H1 (cell line): ENCODE data around the gene ZNRF2. TPM values are rescaled to one million over a fixed set of nuclear protein-coding genes. Genes with fewer than 3 reads are reported as not detected.

ENCODE experiments used
- CTCF ChIA-PET: fragments of 300-600 bp; sonication (Branson Sonifier 250); formaldehyde crosslinking; loops from one replicate; lab custom pipeline; 2021; ENCODE audit not compliant: partially characterized antibody; lab: Charles Lee
- POLR2A ChIA-PET: fragments of 300-600 bp; sonication (Branson Sonifier 250); formaldehyde crosslinking; loops from one replicate; lab custom pipeline; 2021; ENCODE audit warnings: inconsistent platforms; ENCODE audit not compliant: partially characterized antibody; lab: Charles Lee
- DNase-seq, 2 experiments: peaks; one replicate each; pipeline versions ENCODE4 v3.0.0 to v3.0.0-alpha.2; 2010 to 2022; ENCODE audit warnings: low spot score in 2 of 2, low read depth in 1 of 2, mixed read lengths in 1 of 2
- FAIRE-seq: peaks from 2 replicates; lab custom pipeline; 2011; peaks lifted over from hg19 to GRCh38; lab: Jason Lieb, UNC
- H2AFZ ChIP-seq: 2 replicates; pipeline ENCODE4 v1.8.1; 2012; ENCODE audit warnings: low read length, inconsistent platforms
- H2AK5ac ChIP-seq: 2 replicates; pipeline ENCODE4 v1.6.1; 2013; ENCODE audit warnings: low read depth, low read length
- H2BK120ac ChIP-seq: replicated peaks from 2 replicates; pipeline ENCODE3; 2013; ENCODE audit warnings: low read depth, low read length, inconsistent platforms
- H2BK12ac ChIP-seq: 2 replicates; pipeline ENCODE4 v1.6.1; 2013; ENCODE audit warnings: low read depth, low read length
- H2BK15ac ChIP-seq: 2 replicates; pipeline ENCODE4 v1.6.1; 2013; ENCODE audit warnings: low read length
- H2BK20ac ChIP-seq: 2 replicates; pipeline ENCODE4 v1.6.1; 2013; ENCODE audit warnings: low read length
- H2BK5ac ChIP-seq: 2 replicates; pipeline ENCODE4 v1.6.1; 2013; ENCODE audit warnings: low read depth, low read length
- H3K14ac ChIP-seq: 2 replicates; pipeline ENCODE4 v1.6.1; 2013; ENCODE audit warnings: inconsistent platforms; ENCODE audit not compliant: insufficient read length
- H3K18ac ChIP-seq: 2 replicates; pipeline ENCODE4 v1.6.1; 2013; ENCODE audit warnings: low read length; ENCODE audit errors: extremely low read depth
- H3K23ac ChIP-seq: 2 replicates; pipeline ENCODE4 v1.6.1; 2013; ENCODE audit warnings: inconsistent platforms; ENCODE audit not compliant: insufficient read length
- H3K23me2 ChIP-seq: 2 replicates; pipeline ENCODE4 v1.6.1; 2013; ENCODE audit warnings: low read depth, low read length
- H3K27ac ChIP-seq: 2 replicates; pipeline ENCODE4 v1.6.1; 2011; ENCODE audit warnings: low read depth, low read length, inconsistent platforms
- H3K27me3 ChIP-seq, 4 experiments: replicated peaks in 1 of 4; 1 replicate in 1 of 4; 2 replicates in 3 of 4; pipeline versions ENCODE4 v1.6.1 to v1.8.1; 2011 to 2013; ENCODE audit warnings: low read length in 3 of 4, mild to moderate bottlenecking in 3 of 4, inconsistent platforms in 2 of 4, mixed read lengths in 2 of 4, moderate library complexity in 1 of 4; ENCODE audit not compliant: control insufficient read depth in 3 of 4, insufficient read depth in 3 of 4; ENCODE audit errors: extremely low read depth in 1 of 4
- H3K36me3 ChIP-seq, 4 experiments: 2 replicates each; pipeline versions ENCODE4 v1.6.1 to v1.8.1; 2011 to 2013; ENCODE audit warnings: mild to moderate bottlenecking in 4 of 4, low read length in 3 of 4, moderate library complexity in 2 of 4, control low read depth in 1 of 4, inconsistent platforms in 1 of 4; ENCODE audit not compliant: insufficient read depth in 4 of 4, control insufficient read depth in 2 of 4
- H3K4ac ChIP-seq: replicated peaks from 2 replicates; pipeline ENCODE3; 2013; ENCODE audit warnings: low read length, low read depth, mixed read lengths, inconsistent platforms; ENCODE audit not compliant: insufficient read length
- H3K4me1 ChIP-seq, 4 experiments: replicated peaks in 1 of 4; 1 replicate in 1 of 4; 2 replicates in 3 of 4; pipeline versions ENCODE4 v1.6.1 to v1.8.1; 2011 to 2013; ENCODE audit warnings: low read length in 3 of 4, inconsistent platforms in 2 of 4, mixed read lengths in 1 of 4; ENCODE audit not compliant: insufficient read depth in 4 of 4, control insufficient read depth in 3 of 4
- H3K4me2 ChIP-seq, 2 experiments: 2 replicates each; pipeline versions ENCODE4 v1.6.1 to v1.8.1; 2011 to 2013; ENCODE audit warnings: low read depth in 2 of 2, low read length in 2 of 2, control low read depth in 1 of 2, inconsistent platforms in 1 of 2, mild to moderate bottlenecking in 1 of 2; ENCODE audit not compliant: insufficient read depth in 1 of 2
- H3K4me3 ChIP-seq, 4 experiments: fragments of 200-600, 300-600 bp in 1 of 4; sonication (generic), shearing (Covaris generic), sonication (Bioruptor Twin) in 1 of 4; 2 replicates each; pipeline versions ENCODE4 v1.5.1 to v1.8.1; 2011 to 2016; ENCODE audit warnings: low read length in 4 of 4, low read depth in 3 of 4, control low read depth in 2 of 4, inconsistent platforms in 2 of 4, mild to moderate bottlenecking in 2 of 4, mixed read lengths in 1 of 4, moderate library complexity in 1 of 4; ENCODE audit not compliant: insufficient read depth in 2 of 4; ENCODE audit errors: extremely low read depth in 1 of 4
- H3K56ac ChIP-seq: replicated peaks from 2 replicates; pipeline ENCODE3; 2013; ENCODE audit warnings: low read depth, mild to moderate bottlenecking, mixed read lengths, low read length, inconsistent platforms; ENCODE audit not compliant: insufficient read length
- H3K79me1 ChIP-seq: 2 replicates; pipeline ENCODE4 v1.6.1; 2013; ENCODE audit warnings: low read depth, low read length, control low read depth
- H3K79me2 ChIP-seq, 2 experiments: 2 replicates each; pipeline versions ENCODE4 v1.6.1 to v1.8.1; 2012 to 2013; ENCODE audit warnings: low read length in 2 of 2, mild to moderate bottlenecking in 2 of 2, inconsistent platforms in 1 of 2; ENCODE audit not compliant: insufficient read depth in 2 of 2, control insufficient read depth in 1 of 2
- H3K9ac ChIP-seq, 4 experiments: replicated peaks in 1 of 4; 1 replicate in 1 of 4; 2 replicates in 3 of 4; pipeline versions ENCODE4 v1.6.1 to v1.8.1; 2011 to 2013; ENCODE audit warnings: low read depth in 3 of 4, low read length in 3 of 4, control low read depth in 2 of 4, mild to moderate bottlenecking in 2 of 4, moderate library complexity in 2 of 4, inconsistent platforms in 1 of 4; ENCODE audit errors: extremely low read depth in 1 of 4
- H3K9me3 ChIP-seq, 2 experiments: 2 replicates each; pipeline versions ENCODE4 v1.6.1 to v1.8.1; 2012 to 2013; ENCODE audit warnings: mild to moderate bottlenecking in 2 of 2, moderate library complexity in 2 of 2, control low read depth in 1 of 2, inconsistent platforms in 1 of 2, low read depth in 1 of 2, low read length in 1 of 2, mixed read lengths in 1 of 2; ENCODE audit not compliant: insufficient read depth in 2 of 2
- H4K20me1 ChIP-seq, 2 experiments: replicated peaks in 1 of 2; 2 replicates each; pipeline versions ENCODE3 to v1.8.1; 2011 to 2013; ENCODE audit warnings: inconsistent platforms in 2 of 2, low read length in 2 of 2, mild to moderate bottlenecking in 1 of 2; ENCODE audit not compliant: insufficient read depth in 2 of 2, control insufficient read depth in 1 of 2
- H4K5ac ChIP-seq: 2 replicates; pipeline ENCODE4 v1.6.1; 2013; ENCODE audit warnings: low read length, low read depth, mixed read lengths, inconsistent platforms; ENCODE audit not compliant: insufficient read length
- H4K8ac ChIP-seq: 2 replicates; pipeline ENCODE4 v1.8.0; 2013; ENCODE audit warnings: mild to moderate bottlenecking, moderate library complexity, low read length, inconsistent platforms; ENCODE audit not compliant: insufficient read depth; ENCODE audit errors: extremely low read depth
- H4K91ac ChIP-seq: replicated peaks from 2 replicates; pipeline ENCODE3; 2013; ENCODE audit warnings: low read length, mixed read lengths, inconsistent platforms; ENCODE audit not compliant: insufficient read length
- BACH1 ChIP-seq: IDR thresholded peaks from 2 replicates; pipeline ENCODE4 v1.6.1; 2012; ENCODE audit warnings: low read length, improper control_type of control experiment
- CHD2 ChIP-seq: IDR thresholded peaks from 2 replicates; pipeline ENCODE4 v1.6.1; 2012; ENCODE audit warnings: low read length, improper control_type of control experiment
- MAFK ChIP-seq: IDR thresholded peaks from 2 replicates; pipeline ENCODE4 v1.6.1; 2012; ENCODE audit warnings: low read depth, mild to moderate bottlenecking, improper control_type of control experiment, low read length
- SIN3A ChIP-seq, 2 experiments: IDR thresholded peaks in 1 of 2; conservative IDR thresholded peaks in 1 of 2; 2 replicates each; pipeline ENCODE4 v1.6.1; 2011 to 2012; ENCODE audit warnings: low read length in 2 of 2, improper control_type of control experiment in 1 of 2, low read depth in 1 of 2, mild to moderate bottlenecking in 1 of 2
- WGBS, 2 experiments: shearing (Covaris generic) in 1 of 2; methylation state at CpG; one replicate each; pipeline versions ENCODE4 v1.1.6 to v1.1.7; 2013 to 2015; ENCODE audit warnings: low lambda C conversion rate in 2 of 2, mixed read lengths in 2 of 2, inconsistent platforms in 1 of 2, low coverage in 1 of 2, missing lambda C conversion rate in 1 of 2; ENCODE audit not compliant: insufficient replicate concordance in 2 of 2, insufficient coverage in 1 of 2, insufficient read length in 1 of 2; ENCODE audit errors: extremely low coverage in 1 of 2, missing lambda C conversion rate in 1 of 2; 5-methylcytosine and 5-hydroxymethylcytosine counted together
- polyA plus RNA-seq, 7 experiments: library from polyadenylated mRNA; depleted of rRNA in 3 of 7; stranded (reverse) in 5 of 7; unstranded in 2 of 7; fragments of >200 nt in 5 of 7; fragments of 200-250 nt in 2 of 7; gene quantifications; 1 replicate in 5 of 7; 2 replicates in 1 of 7; 4 replicates in 1 of 7; pipeline versions ENCODE4 v1.2.1 to v1.2.3, GENCODE V29; 2011 to 2013; ENCODE audit warnings: missing spikeins in 2 of 7, mixed read lengths in 2 of 7
- total RNA-seq: library from RNA; stranded (reverse); fragmentation: NEBNext Ultra II Directional; extraction: Animal tissue kit (Norgen Biotek cat#: 25700); gene quantifications from 2 replicates; pipeline ENCODE4 v1.2.1, GENCODE V29; 2021

ZNRF2 gene
- total and polyA plus RNA-seq, 2 of the 8 experiments (the other 6 are each of a cell fraction or from before 2014, with no cell fraction given) = 2.9 to 16.2 TPM

DNA sequence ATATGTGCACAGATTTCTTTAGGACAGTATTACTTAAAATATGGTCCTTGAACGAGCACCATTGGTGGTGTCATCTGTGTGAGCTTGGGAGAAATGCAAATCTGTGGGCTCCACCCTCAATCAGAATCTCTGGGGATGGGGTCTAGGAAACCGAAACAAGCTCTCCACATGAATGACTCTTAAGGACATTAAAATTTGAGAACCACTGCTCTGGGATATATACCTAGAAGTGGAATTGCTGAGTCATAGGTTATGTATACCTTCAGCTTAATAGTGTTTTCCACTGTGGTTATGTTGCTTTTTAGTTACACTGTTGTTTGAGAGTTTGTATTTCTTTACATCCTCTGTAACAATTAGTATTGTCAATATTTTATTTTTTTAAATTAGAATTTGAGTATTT lies 24.0 kb downstream of the ZNRF2 start:
- Histone ChIP-seq H2BK12ac (no peak overlapping the region), H3K4me3 (no peak overlapping the region), H4K20me1 (peaks cover 2 to 5% of the 10 kb centered on the region in 2 experiments), H3K4me1 (peaks cover 0 to 10% (median 3%) of the 10 kb centered on the region in 4 experiments; a peak in 3 of 7 replicates), H3K4ac (no peak overlapping the region), H3K9me3 (no peaks in the 10 kb centered on the region), H2BK15ac (no peak overlapping the region), H3K9ac (no peak overlapping the region), H4K91ac (no peak overlapping the region), H3K27me3 (no peaks in the 10 kb centered on the region), H3K14ac (no peak overlapping the region), H4K8ac (no peak overlapping the region), H3K79me2 (peaks cover 0 to 100% of the 10 kb centered on the region in 2 experiments; a peak in 3 of 4 replicates), H2BK120ac (no peak overlapping the region), H3K27ac (no peak overlapping the region), H3K79me1 (peaks cover 2% of the 10 kb centered on the region), H3K18ac (no peak overlapping the region), H2AK5ac (no peak overlapping the region), H2BK5ac (no peak overlapping the region), H3K56ac (no peak overlapping the region), H3K4me2 (no peak overlapping the region), H4K5ac (no peak overlapping the region), H3K23me2 (no peaks in the 10 kb centered on the region), H2BK20ac (no peak overlapping the region), H3K36me3 (no peaks in the 10 kb centered on the region), H2AFZ (no peak overlapping the region), H3K23ac (no peak overlapping the region)
- WGBS, 2 experiments = 75% methylated on average over 2 of the region's 2 CpGs; no CpG with 5 or more reads in 1 of the 2 experiments
- DNase-seq (no peak), FAIRE-seq (no peak)
- CTCF ChIA-PET = interaction anchor here (1.4 kb wide), 1 partner anchor 32 kb away, joined by 4 read pairs; no protein-coding TSS in a partner anchor
- TF ChIP-seq BACH1 = peak; percentile 86
- peak; percentile 54; the same call in 1 of the 2 replicates for TF ChIP-seq MAFK
- no peak for TF ChIP-seq CHD2
- TF ChIP-seq SIN3A (conservative IDR thresholded peaks at IDR 0.05 in 1 of 2, IDR thresholded peaks at IDR 0.05 in 1 of 2; ENCODE audit: low read depth in 1 of 2, low read length in 2 of 2) = no peak
- POLR2A ChIA-PET = no interaction called here
